Left ventricle myocardium inferior (tissue), 1 donor: ENCODE measurements around the gene MYOF. TPM values are rescaled to one million over a fixed set of nuclear protein-coding genes. Genes with fewer than 3 reads are reported as not detected.
"Not testable (repeated sequence)": the region's sequence is repeated elsewhere in the genome, so short reads cannot be mapped to it uniquely, and the experiment has no call there.

ENCODE experiments used
- DNase-seq: peaks from one replicate; pipeline ENCODE4 v3.0.0-alpha.2; 2020
- H3K27ac ChIP-seq: fragments of 200-600 bp; replicated peaks from 2 replicates; pipeline ENCODE4 v1.8.0; 2021
- H3K27me3 ChIP-seq: fragments of 200-600 bp; 2 replicates; pipeline ENCODE4 v1.8.0; 2021; ENCODE audit warnings: low read depth
- H3K36me3 ChIP-seq: fragments of 200-600 bp; 2 replicates; pipeline ENCODE4 v1.8.0; 2021
- H3K4me1 ChIP-seq: fragments of 200-600 bp; 2 replicates; pipeline ENCODE4 v1.8.0; 2021
- H3K4me3 ChIP-seq: fragments of 200-600 bp; 2 replicates; pipeline ENCODE4 v1.8.0; 2021; ENCODE audit warnings: mild to moderate bottlenecking, moderate library complexity
- H3K9me3 ChIP-seq: fragments of 200-600 bp; replicated peaks from 2 replicates; pipeline ENCODE4 v1.8.0; 2021
- intact Hi-C: fragments of 100-400 bp; cut with micrococcal nuclease; formaldehyde crosslinking; loops from one replicate; pipeline ENCODE4 v1.11.0; 2022
- total RNA-seq: library from RNA; stranded (reverse); fragmentation: NEBNext Ultra II Directional; extraction: Animal tissue kit (Norgen Biotek cat#: 25700); gene quantifications from one replicate; pipeline ENCODE4 v1.2.1, GENCODE V29; 2021
- TF ChIP-seq, protein P1 (sequence below): fragments of 200-600 bp; IDR thresholded peaks from 2 replicates; pipeline ENCODE4 v1.8.0; 2021; ENCODE audit warnings: antibody characterized with exemption, mild to moderate bottlenecking, borderline replicate concordance
- donor health status: DM: no; HTN: yes; CAD: no; lungs with severe emphysema.

Gene MYOF
- total RNA-seq, 1 donor from 2014 or later = 43.6 TPM

GRCh38 chr10:93330824-93331223 lies 151.3 kb downstream of the MYOF start:
- Histone ChIP-seq H3K36me3 (peaks cover 93% of the 10 kb centered on the region), H3K9me3 (no peaks in the 10 kb centered on the region), H3K4me3 (no peak overlapping the region), H3K4me1 (no peaks in the 10 kb centered on the region), H3K27me3 (no peaks in the 10 kb centered on the region), H3K27ac (no peak overlapping the region)
- DNase-seq = no peak
- TF ChIP-seq, protein P1, sequence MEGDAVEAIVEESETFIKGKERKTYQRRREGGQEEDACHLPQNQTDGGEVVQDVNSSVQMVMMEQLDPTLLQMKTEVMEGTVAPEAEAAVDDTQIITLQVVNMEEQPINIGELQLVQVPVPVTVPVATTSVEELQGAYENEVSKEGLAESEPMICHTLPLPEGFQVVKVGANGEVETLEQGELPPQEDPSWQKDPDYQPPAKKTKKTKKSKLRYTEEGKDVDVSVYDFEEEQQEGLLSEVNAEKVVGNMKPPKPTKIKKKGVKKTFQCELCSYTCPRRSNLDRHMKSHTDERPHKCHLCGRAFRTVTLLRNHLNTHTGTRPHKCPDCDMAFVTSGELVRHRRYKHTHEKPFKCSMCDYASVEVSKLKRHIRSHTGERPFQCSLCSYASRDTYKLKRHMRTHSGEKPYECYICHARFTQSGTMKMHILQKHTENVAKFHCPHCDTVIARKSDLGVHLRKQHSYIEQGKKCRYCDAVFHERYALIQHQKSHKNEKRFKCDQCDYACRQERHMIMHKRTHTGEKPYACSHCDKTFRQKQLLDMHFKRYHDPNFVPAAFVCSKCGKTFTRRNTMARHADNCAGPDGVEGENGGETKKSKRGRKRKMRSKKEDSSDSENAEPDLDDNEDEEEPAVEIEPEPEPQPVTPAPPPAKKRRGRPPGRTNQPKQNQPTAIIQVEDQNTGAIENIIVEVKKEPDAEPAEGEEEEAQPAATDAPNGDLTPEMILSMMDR = no peak
- intact Hi-C loops = no loop called here

- intact Hi-C loops = no loop called here
- no peak overlapping the region for H3K27ac ChIP-seq
- H3K27me3 ChIP-seq = no peaks in the 10 kb centered on the region
- H3K4me3 ChIP-seq = no peak overlapping the region
- H3K36me3 ChIP-seq = peaks cover 84% of the 10 kb centered on the region
- DNase-seq = no peak
- TF ChIP-seq, protein P1 = no peak
- H3K9me3 ChIP-seq = no peaks in the 10 kb centered on the region
- H3K4me1 ChIP-seq = no peaks in the 10 kb centered on the region
Measured at GRCh38 chr10:93319896-93320295, 162.2 kb downstream of the MYOF start.

DNA sequence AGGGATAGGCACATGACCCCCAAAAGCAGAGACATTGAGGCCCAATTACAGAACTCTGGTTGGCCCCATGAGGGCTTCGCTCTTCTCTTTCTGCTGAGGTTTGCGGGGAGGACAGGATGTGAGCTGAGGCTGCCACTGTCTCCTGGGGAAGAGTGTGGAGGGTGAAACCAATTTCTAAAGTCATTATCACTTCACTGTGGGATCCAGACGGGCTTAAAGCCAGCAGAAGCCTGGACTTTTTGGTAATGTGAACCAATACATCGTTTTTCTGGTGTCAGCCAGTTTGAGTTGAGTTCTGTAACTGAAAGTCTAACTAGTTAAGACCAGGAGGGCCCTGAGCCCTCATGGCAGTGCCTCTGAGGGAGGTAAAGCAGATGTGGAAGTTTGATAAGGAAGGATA lies 163.0 kb downstream of the MYOF start:
- H3K9me3 ChIP-seq = no peaks in the 10 kb centered on the region
- no peak for DNase-seq
- TF ChIP-seq, protein P1 = no peak
- intact Hi-C loops = no loop called here
- H3K27me3 ChIP-seq = no peaks in the 10 kb centered on the region
- H3K36me3 ChIP-seq = peaks cover 84% of the 10 kb centered on the region
- no peaks in the 10 kb centered on the region for H3K4me1 ChIP-seq
- H3K27ac ChIP-seq = no peak overlapping the region
- no peak overlapping the region for H3K4me3 ChIP-seq

GRCh38 chr10:93315246-93315645 lies 166.9 kb downstream of the MYOF start:
- Histone ChIP-seq H3K27ac (no peak overlapping the region), H3K4me3 (no peak overlapping the region), H3K36me3 (peaks cover 68% of the 10 kb centered on the region), H3K9me3 (no peaks in the 10 kb centered on the region), H3K4me1 (no peaks in the 10 kb centered on the region), H3K27me3 (no peaks in the 10 kb centered on the region)
- TF ChIP-seq, protein P1 = no peak
- intact Hi-C loops = no loop called here
- no peak for DNase-seq

DNA sequence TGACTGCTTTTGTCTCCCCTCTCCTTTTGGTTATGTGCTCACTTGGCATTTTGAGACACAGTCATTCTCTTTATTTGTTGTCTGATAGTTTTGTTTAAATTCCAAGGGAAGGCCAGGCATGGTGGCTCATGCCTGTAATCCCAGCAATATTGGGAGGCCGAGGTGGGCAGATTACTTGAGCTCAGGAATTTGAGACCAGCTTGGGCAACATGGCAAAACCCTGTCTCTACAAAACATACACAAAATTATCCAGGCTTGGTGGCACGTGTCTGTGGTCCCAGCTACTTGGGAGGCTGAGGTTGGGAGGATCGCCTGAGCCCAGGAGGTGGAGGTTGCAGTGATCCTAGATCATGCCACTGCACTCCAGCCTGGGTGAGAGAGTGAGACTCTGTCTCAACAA lies 167.5 kb downstream of the MYOF start:
- H3K4me1 ChIP-seq, H3K4me3 ChIP-seq, H3K27me3 ChIP-seq, DNase-seq, H3K9me3 ChIP-seq, intact Hi-C loops, H3K27ac ChIP-seq: not testable (repeated sequence)
- H3K36me3 ChIP-seq = peaks cover 71% of the 10 kb centered on the region

- Histone ChIP-seq H3K27me3 (no peaks in the 10 kb centered on the region), H3K4me3 (no peak overlapping the region), H3K9me3 (no peaks in the 10 kb centered on the region), H3K27ac (no peak overlapping the region), H3K4me1 (peaks cover 8% of the 10 kb centered on the region), H3K36me3 (peaks cover 71% of the 10 kb centered on the region)
- intact Hi-C loops = no loop called here
- DNase-seq = no peak
- TF ChIP-seq, protein P1 = no peak
Measured at GRCh38 chr10:93313798-93314197, 168.3 kb downstream of the MYOF start.
